ENCODE data around the gene INPP5A.

DNA sequence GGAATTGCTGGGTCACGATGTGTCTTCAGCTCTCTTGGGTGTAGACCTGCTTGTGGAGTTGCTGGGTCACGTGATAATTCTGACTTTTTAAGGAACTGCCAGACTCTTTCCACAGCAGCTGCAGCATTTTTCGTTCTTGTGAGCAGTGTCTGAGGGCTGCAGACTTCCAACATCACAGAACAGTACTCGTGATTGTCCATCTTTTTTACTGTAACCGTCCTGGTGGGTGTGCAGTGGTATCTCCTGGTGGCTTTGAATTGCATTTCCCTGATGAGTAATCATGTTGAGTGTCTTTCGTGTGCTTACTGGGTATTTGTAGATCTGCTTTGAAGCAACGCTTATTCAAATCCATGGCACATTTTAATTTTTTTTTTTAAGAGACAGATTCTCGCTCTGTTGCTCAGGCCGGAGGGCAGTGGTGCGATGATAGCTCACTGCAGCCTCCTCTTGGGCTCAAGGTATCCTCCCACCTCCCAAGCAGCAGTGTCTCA is 22.7 kb downstream of the INPP5A start:
- TF ChIP-seq CTCF (IDR thresholded peaks at IDR 0.05) (no peak), POLR2A (IDR thresholded peaks at IDR 0.05) (no peak)
